ENCODE measurements around the gene EGLN1. TPM values are rescaled to one million over a fixed set of nuclear protein-coding genes. Genes with fewer than 3 reads are reported as not detected.

The EGLN1 gene
- total and polyA plus RNA-seq, 2 of the 8 experiments (the other 6 are each of a cell fraction or from before 2014, with no cell fraction given), result 4.0 to 6.4 TPM

- H4K5ac ChIP-seq (ENCODE audit: insufficient read length, low read depth, low read length), result no peak overlapping the region
- DNase-seq (ENCODE audit: low read depth in 1 of 2, low spot score in 2 of 2) (no peak), FAIRE-seq (no peak)
- no peak overlapping the region for H3K14ac ChIP-seq (ENCODE audit: insufficient read length)
- no peak overlapping the region for H2BK12ac ChIP-seq (ENCODE audit: low read depth, low read length)
- peaks cover 5 to 17% of the 10 kb centered on the region in 2 experiments for H4K20me1 ChIP-seq (replicated peaks in 1 of 2; ENCODE audit: control insufficient read depth in 1 of 2, insufficient read depth in 2 of 2, low read length in 2 of 2)
- H3K79me2 ChIP-seq (ENCODE audit: control insufficient read depth in 1 of 2, insufficient read depth in 2 of 2, low read length in 2 of 2), result peaks cover 0 to 13% of the 10 kb centered on the region in 2 experiments; a peak in 2 of 4 replicates
- no peak overlapping the region for H4K91ac ChIP-seq (replicated peaks; ENCODE audit: insufficient read length, low read length)
- peak overlapping the region; percentile 83 to 100 for H3K4me2 ChIP-seq (ENCODE audit: insufficient read depth in 1 of 2, low read depth in 2 of 2, low read length in 2 of 2)
- no peak overlapping the region for H2BK5ac ChIP-seq (ENCODE audit: low read depth, low read length)
- peaks cover 0 to 12% (median 0%) of the 10 kb centered on the region in 4 experiments; a peak in 4 of 7 replicates for H3K4me1 ChIP-seq (replicated peaks in 1 of 4; ENCODE audit: control insufficient read depth in 3 of 4, insufficient read depth in 4 of 4, low read length in 3 of 4)
- POLR2A ChIA-PET (ENCODE audit: partially characterized antibody), result interaction anchor here (1.4 to 2.5 kb wide), 2 partner anchors 10 to 82 kb away, joined by 4 to 8 read pairs; partner anchors contain the start of genes EXOC8 and SPRTN
- no peak overlapping the region for H2BK15ac ChIP-seq (ENCODE audit: low read length)
- no peak overlapping the region for H2AK5ac ChIP-seq (ENCODE audit: low read depth, low read length)
- H3K23ac ChIP-seq (ENCODE audit: insufficient read length), result no peak overlapping the region
- H3K4me3 ChIP-seq (ENCODE audit: extremely low read depth in 1 of 4, insufficient read depth in 2 of 4, low read depth in 3 of 4, low read length in 4 of 4), result peak overlapping the region in 3 of 4 experiments; percentile 59 to 73 (median 66); a peak in 4 of 8 replicates
- no peaks in the 10 kb centered on the region for H3K36me3 ChIP-seq (ENCODE audit: control insufficient read depth in 2 of 4, insufficient read depth in 4 of 4, low read length in 3 of 4)
- H3K56ac ChIP-seq (replicated peaks; ENCODE audit: insufficient read length, low read depth, low read length), result no peak overlapping the region
- peaks cover 10% of the 10 kb centered on the region for H3K23me2 ChIP-seq (ENCODE audit: low read depth, low read length)
- TF ChIP-seq CBX8 (IDR thresholded peaks at IDR 0.05; ENCODE audit: borderline replicate concordance, low read depth, low read length), result 0 out of 2 replicates have a peak, but pooled peaks have one; percentile 33
- no peak for TF ChIP-seq EGR1 (IDR thresholded peaks at IDR 0.05; ENCODE audit: borderline replicate concordance, low read depth, low read length)
- TF ChIP-seq SP2 (IDR thresholded peaks at IDR 0.05; ENCODE audit: low read length), result no peak
- H2BK20ac ChIP-seq (ENCODE audit: low read length), result no peak overlapping the region
- CTCF ChIA-PET (ENCODE audit: partially characterized antibody), result interaction anchor here (0.6 to 3.2 kb wide), 5 partner anchors 40 to 183 kb away, joined by 3 to 7 read pairs (median 3); no protein-coding TSS in a partner anchor
- H2AFZ ChIP-seq (ENCODE audit: low read length), result no peak overlapping the region
- H3K9me3 ChIP-seq (ENCODE audit: insufficient read depth in 2 of 2, low read depth in 1 of 2, low read length in 1 of 2), result no peaks in the 10 kb centered on the region
- H2BK120ac ChIP-seq (replicated peaks; ENCODE audit: low read depth, low read length), result no peak overlapping the region
- 47% methylated on average over 8 of the region's 8 CpGs; no CpG with 5 or more reads in 1 of the 2 experiments for WGBS, 2 experiments (ENCODE audit: extremely low coverage in 1 of 2, insufficient coverage in 1 of 2, insufficient read length in 1 of 2, insufficient replicate concordance in 2 of 2, low coverage in 1 of 2, low lambda C conversion rate in 2 of 2, missing lambda C conversion rate in 1 of 2)
- no peaks in the 10 kb centered on the region for H3K79me1 ChIP-seq (ENCODE audit: low read depth, low read length)
- H3K27ac ChIP-seq (ENCODE audit: low read depth, low read length), result no peak overlapping the region
- H3K18ac ChIP-seq (ENCODE audit: extremely low read depth, low read length), result no peak overlapping the region
- no peak overlapping the region for H4K8ac ChIP-seq (ENCODE audit: extremely low read depth, insufficient read depth, low read length)
- no peak overlapping the region for H3K4ac ChIP-seq (replicated peaks; ENCODE audit: insufficient read length, low read depth, low read length)
- H3K27me3 ChIP-seq (replicated peaks in 1 of 4; ENCODE audit: control insufficient read depth in 3 of 4, extremely low read depth in 1 of 4, insufficient read depth in 3 of 4, low read length in 3 of 4), result peaks cover 11 to 37% (median 28%) of the 10 kb centered on the region in 4 experiments
- no peak overlapping the region for H3K9ac ChIP-seq (replicated peaks in 1 of 4; ENCODE audit: extremely low read depth in 1 of 4, low read depth in 3 of 4, low read length in 3 of 4)
Measured at GRCh38 chr1:231419738-231420298, 2.3 kb downstream of the EGLN1 start.

Data from H1 (cell line).